GM12891 (cell line): ENCODE measurements around the gene ZNF429.

Experiments used
- PAX5 ChIP-seq: IDR thresholded peaks from 2 replicates; pipeline ENCODE4 v1.6.1; 2011; ENCODE audit warnings: low read length, moderate library complexity, mild to moderate bottlenecking; ENCODE audit not compliant: insufficient read depth, severe bottlenecking
- POLR2A ChIP-seq: IDR thresholded peaks from 2 replicates; pipeline ENCODE4 v1.6.1; 2011; ENCODE audit warnings: low read depth, low read length, control low read depth
- POLR2AphosphoS5 ChIP-seq: IDR thresholded peaks from 2 replicates; pipeline ENCODE4 v1.6.1; 2011; ENCODE audit warnings: low read depth, low read length, control low read depth
- POU2F2 ChIP-seq: IDR thresholded peaks from 2 replicates; pipeline ENCODE4 v1.6.1; 2011; ENCODE audit warnings: low read depth, mild to moderate bottlenecking, control low read depth, low read length, moderate library complexity
- SPI1 ChIP-seq: IDR thresholded peaks from 2 replicates; pipeline ENCODE4 v1.6.1; 2011; ENCODE audit warnings: low read depth, low read length, control low read depth
- TAF1 ChIP-seq: IDR thresholded peaks from 2 replicates; pipeline ENCODE4 v1.6.1; 2011; ENCODE audit warnings: low read depth, low read length, control low read depth

DNA sequence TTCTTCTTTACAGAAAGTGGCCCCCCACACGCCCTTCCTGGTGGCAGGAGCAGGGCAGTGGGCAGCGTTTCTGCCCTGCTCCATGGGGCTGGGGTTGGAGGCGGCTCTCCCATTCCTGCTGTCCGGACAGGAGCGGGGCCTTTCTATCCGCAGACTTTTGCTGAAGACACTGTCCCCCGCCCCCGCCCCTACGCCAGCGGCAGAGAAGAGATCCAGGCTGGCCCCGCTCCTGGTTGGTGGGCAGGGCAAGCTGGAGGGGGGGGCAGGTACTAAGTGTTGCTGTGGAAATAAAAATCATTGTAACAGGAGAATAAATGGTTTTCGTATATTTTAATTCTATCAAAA lies 81.7 kb downstream of the ZNF429 start:
- TF ChIP-seq POLR2A: no peak
- TF ChIP-seq TAF1: no peak
- no peak for TF ChIP-seq POLR2AphosphoS5
- no peak for TF ChIP-seq POU2F2
- TF ChIP-seq SPI1: no peak
- TF ChIP-seq PAX5: no peak
